Measurements from ENCODE around the gene APH1A. TPM values are rescaled to one million over a fixed set of nuclear protein-coding genes. Genes with fewer than 3 reads are reported as not detected.
A peak's percentile ranks its signal among the peaks of the same experiment; 100 is the strongest.
"Not testable (repeated sequence)": the region's sequence is repeated elsewhere in the genome, so short reads cannot be mapped to it uniquely, and the experiment has no call there.

The APH1A gene
- 126 TPM for total RNA-seq (2013)
- polyA plus RNA-seq (100 to 1,000 TPM in 1 of 3 donors, 10 to 100 TPM in 2; 83.7 to 134 (median 83.9) TPM), polyA minus RNA-seq (56.7 and 91.8 TPM in 2 replicates), total RNA-seq (47.4 to 120 (median 90.8) reads per million in 11 experiments)

GRCh38 chr1:150268705-150269403 lies at the start of gene APH1A:
TSS of gene APH1A (minus strand) at chr1:150269016. CDS start at chr1:150268810, 206 bp downstream.
- under 1% methylated on average over 43 of the region's 49 CpGs for WGBS (ENCODE audit: insufficient coverage)
- Mint-ChIP-seq H3K9me3 (peaks cover 0 to 1% (median 0%) of the 10 kb centered on the region in 7 donors), H3K27me3 (ENCODE audit: low read depth in 3 of 3) (peaks cover 0 to 6% (median 2%) of the 10 kb centered on the region in 3 donors), H3K4me3 (peak within 1 kb of the TSS; percentile 98 to 99), H3K4me1 (peaks cover 56% of the 10 kb centered on the region), H3K27ac (peak within 1 kb of the TSS; percentile 97 to 99 (median 98)), H3K36me3 (peaks cover 35 to 38% of the 10 kb centered on the region in 2 donors)
- H3K79me2 ChIP-seq (ENCODE audit: insufficient read depth, low read length) = peaks cover 28% of the 10 kb centered on the region
- TF ChIP-seq CTCF (IDR thresholded peaks at IDR 0.05) = no peak
- DNase-seq = peak; percentile 92
- H3K27me3 ChIP-seq (ENCODE audit: control insufficient read depth in 2 of 2, insufficient read depth in 2 of 2, low read length in 2 of 2) = no peaks in the 10 kb centered on the region
- H3K9me3 ChIP-seq (replicated peaks in 1 of 2; ENCODE audit: control insufficient read depth in 1 of 2, insufficient read depth in 1 of 2, low read length in 2 of 2) = no peaks in the 10 kb centered on the region
- peak within 1 kb of the TSS; percentile 91 for H2AFZ ChIP-seq (ENCODE audit: insufficient read depth, low read depth, low read length, poor library complexity, severe bottlenecking)
- peaks cover 28 to 36% of the 10 kb centered on the region in 2 donors for H3K36me3 ChIP-seq (replicated peaks in 1 of 2; ENCODE audit: control insufficient read depth in 1 of 2, insufficient read depth in 2 of 2, low read length in 2 of 2)
- H3K4me1 ChIP-seq (ENCODE audit: control insufficient read depth in 1 of 2, insufficient read depth in 2 of 2, low read length in 2 of 2) = peaks cover 35 to 54% of the 10 kb centered on the region in 2 donors
- H3K4me3 ChIP-seq (replicated peaks in 1 of 3; ENCODE audit: low read depth in 2 of 3, low read length in 3 of 3) = peak within 1 kb of the TSS; percentile 85 to 97 (median 95)
- peak within 1 kb of the TSS; percentile 89 to 98 for H3K27ac ChIP-seq (ENCODE audit: low read depth in 1 of 2, low read length in 2 of 2)
- intact Hi-C loops (cut with micrococcal nuclease) = loop anchor here in 1 of 2 donors (2.0 to 10.0 kb wide), 2 partner anchors 54 to 286 kb away; no protein-coding TSS in a partner anchor
- peak within 1 kb of the TSS; percentile 97 for H3K4me2 ChIP-seq (replicated peaks; ENCODE audit: extremely low read depth, low read length, poor library complexity, severe bottlenecking)
- peak within 1 kb of the TSS; percentile 98 for H3K9ac ChIP-seq (ENCODE audit: insufficient read depth, low read length, poor library complexity, severe bottlenecking)
- H4K20me1 ChIP-seq (ENCODE audit: insufficient read depth, low read length) = no peaks in the 10 kb centered on the region

- H3K4me2 ChIP-seq (replicated peaks; ENCODE audit: extremely low read depth, low read length, poor library complexity, severe bottlenecking); DNase-seq; H3K4me1 Mint-ChIP-seq; H3K36me3 ChIP-seq (replicated peaks in 1 of 2; ENCODE audit: control insufficient read depth in 1 of 2, insufficient read depth in 2 of 2, low read length in 2 of 2); H3K27ac Mint-ChIP-seq; H3K27me3 Mint-ChIP-seq (ENCODE audit: low read depth in 3 of 3); H3K4me1 ChIP-seq (ENCODE audit: control insufficient read depth in 1 of 2, insufficient read depth in 2 of 2, low read length in 2 of 2); intact Hi-C loops (cut with micrococcal nuclease); H3K27ac ChIP-seq (ENCODE audit: low read depth in 1 of 2, low read length in 2 of 2); H3K9ac ChIP-seq (ENCODE audit: insufficient read depth, low read length, poor library complexity, severe bottlenecking); H2AFZ ChIP-seq (ENCODE audit: insufficient read depth, low read depth, low read length, poor library complexity, severe bottlenecking); H3K36me3 Mint-ChIP-seq; H3K9me3 ChIP-seq (replicated peaks in 1 of 2; ENCODE audit: control insufficient read depth in 1 of 2, insufficient read depth in 1 of 2, low read length in 2 of 2); H3K9me3 Mint-ChIP-seq; H3K27me3 ChIP-seq (ENCODE audit: control insufficient read depth in 2 of 2, insufficient read depth in 2 of 2, low read length in 2 of 2); H4K20me1 ChIP-seq (ENCODE audit: insufficient read depth, low read length); H3K79me2 ChIP-seq (ENCODE audit: insufficient read depth, low read length); H3K4me3 Mint-ChIP-seq; H3K4me3 ChIP-seq (replicated peaks in 1 of 3; ENCODE audit: low read depth in 2 of 3, low read length in 3 of 3): not testable (repeated sequence)
- WGBS (ENCODE audit: insufficient coverage) = 83% methylated on average over 1 of the region's 4 CpGs
Observed at GRCh38 chr1:150314691-150315090, 45.9 kb upstream of the APH1A start.
